ENCODE data around the gene LUZP1. TPM values are rescaled to one million over a fixed set of nuclear protein-coding genes. Genes with fewer than 3 reads are reported as not detected.
A peak's percentile ranks its signal among the peaks of the same experiment; 100 is the strongest.

Gene LUZP1
- total and polyA plus RNA-seq, 8 donors: 22.9 to 32.5 (median 29.8) TPM

GRCh38 chr1:23084880-23085279 is 83.8 kb downstream of the LUZP1 start:
- TF ChIP-seq CTCF (IDR thresholded peaks at IDR 0.05): no peak
- H3K36me3 ChIP-seq: peaks cover 0 to 95% of the 10 kb centered on the region in 2 donors
- intact Hi-C loops (cut with DNase I): no loop called here
- DNase-seq (no peak), ATAC-seq (no peak)
- H3K9me3 ChIP-seq: no peaks in the 10 kb centered on the region
- H3K27ac ChIP-seq: no peak overlapping the region
- H3K4me3 ChIP-seq: no peak overlapping the region
- peaks cover 0 to 6% of the 10 kb centered on the region in 2 donors for H3K4me1 ChIP-seq
- H3K27me3 ChIP-seq: no peaks in the 10 kb centered on the region

- DNase-seq (peak in 2 of 4 donors; percentile 12 to 32), ATAC-seq (peak; percentile 55)
- Histone ChIP-seq H3K4me3 (no peak overlapping the region), H3K9me3 (no peaks in the 10 kb centered on the region), H3K4me1 (peaks cover 0 to 6% of the 10 kb centered on the region in 2 donors), H3K36me3 (peaks cover 0 to 99% of the 10 kb centered on the region in 2 donors), H3K27me3 (no peaks in the 10 kb centered on the region), H3K27ac (no peak overlapping the region)
- TF ChIP-seq CTCF (IDR thresholded peaks at IDR 0.05): no peak
- intact Hi-C loops (cut with DNase I): no loop called here
Measured at GRCh38 chr1:23083714-23084480, 84.8 kb downstream of the LUZP1 start.

- no peak for TF ChIP-seq CTCF (IDR thresholded peaks at IDR 0.05)
- no peak overlapping the region for H3K27ac ChIP-seq
- peaks cover 0 to 97% of the 10 kb centered on the region in 2 donors for H3K36me3 ChIP-seq
- ATAC-seq (no peak), DNase-seq (no peak)
- no peaks in the 10 kb centered on the region for H3K9me3 ChIP-seq
- intact Hi-C loops (cut with DNase I): no loop called here
- no peaks in the 10 kb centered on the region for H3K27me3 ChIP-seq
- H3K4me1 ChIP-seq: peaks cover 0 to 6% of the 10 kb centered on the region in 2 donors
- no peak overlapping the region for H3K4me3 ChIP-seq
Measured at GRCh38 chr1:23081376-23081775, 87.3 kb downstream of the LUZP1 start.

- no peak for TF ChIP-seq CTCF (IDR thresholded peaks at IDR 0.05)
- H3K4me1 ChIP-seq: peaks cover 0 to 6% of the 10 kb centered on the region in 2 donors
- no peaks in the 10 kb centered on the region for H3K27me3 ChIP-seq
- no peaks in the 10 kb centered on the region for H3K9me3 ChIP-seq
- no peak overlapping the region for H3K27ac ChIP-seq
- no peak overlapping the region for H3K4me3 ChIP-seq
- intact Hi-C loops (cut with DNase I): no loop called here
- ATAC-seq: no peak
- H3K36me3 ChIP-seq: peaks cover 0 to 92% of the 10 kb centered on the region in 2 donors
- no peak for DNase-seq
Measured at GRCh38 chr1:23080885-23081284, 87.8 kb downstream of the LUZP1 start.

GRCh38 chr1:23079025-23079424 is 89.6 kb downstream of the LUZP1 start:
- Histone ChIP-seq H3K36me3 (peaks cover 0 to 79% of the 10 kb centered on the region in 2 donors), H3K4me3 (no peak overlapping the region)

More at GRCh38 chr1:23079025-23079424, 89.6 kb downstream of the LUZP1 start:
- Histone ChIP-seq H3K27me3 (no peaks in the 10 kb centered on the region), H3K9me3 (no peaks in the 10 kb centered on the region), H3K27ac (no peak overlapping the region), H3K4me1 (peaks cover 0 to 4% of the 10 kb centered on the region in 2 donors)
- TF ChIP-seq CTCF (IDR thresholded peaks at IDR 0.05): no peak
- ATAC-seq (no peak), DNase-seq (no peak)
- intact Hi-C loops (cut with DNase I): no loop called here

Measured in left lung (tissue), 10 donors.